ENCODE measurements around the gene PRSS16.
"Not testable (repeated sequence)": the region's sequence is repeated elsewhere in the genome, so short reads cannot be mapped to it uniquely, and the experiment has no call there.

PRSS16 gene, protein sequence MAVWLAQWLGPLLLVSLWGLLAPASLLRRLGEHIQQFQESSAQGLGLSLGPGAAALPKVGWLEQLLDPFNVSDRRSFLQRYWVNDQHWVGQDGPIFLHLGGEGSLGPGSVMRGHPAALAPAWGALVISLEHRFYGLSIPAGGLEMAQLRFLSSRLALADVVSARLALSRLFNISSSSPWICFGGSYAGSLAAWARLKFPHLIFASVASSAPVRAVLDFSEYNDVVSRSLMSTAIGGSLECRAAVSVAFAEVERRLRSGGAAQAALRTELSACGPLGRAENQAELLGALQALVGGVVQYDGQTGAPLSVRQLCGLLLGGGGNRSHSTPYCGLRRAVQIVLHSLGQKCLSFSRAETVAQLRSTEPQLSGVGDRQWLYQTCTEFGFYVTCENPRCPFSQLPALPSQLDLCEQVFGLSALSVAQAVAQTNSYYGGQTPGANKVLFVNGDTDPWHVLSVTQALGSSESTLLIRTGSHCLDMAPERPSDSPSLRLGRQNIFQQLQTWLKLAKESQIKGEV

DNA sequence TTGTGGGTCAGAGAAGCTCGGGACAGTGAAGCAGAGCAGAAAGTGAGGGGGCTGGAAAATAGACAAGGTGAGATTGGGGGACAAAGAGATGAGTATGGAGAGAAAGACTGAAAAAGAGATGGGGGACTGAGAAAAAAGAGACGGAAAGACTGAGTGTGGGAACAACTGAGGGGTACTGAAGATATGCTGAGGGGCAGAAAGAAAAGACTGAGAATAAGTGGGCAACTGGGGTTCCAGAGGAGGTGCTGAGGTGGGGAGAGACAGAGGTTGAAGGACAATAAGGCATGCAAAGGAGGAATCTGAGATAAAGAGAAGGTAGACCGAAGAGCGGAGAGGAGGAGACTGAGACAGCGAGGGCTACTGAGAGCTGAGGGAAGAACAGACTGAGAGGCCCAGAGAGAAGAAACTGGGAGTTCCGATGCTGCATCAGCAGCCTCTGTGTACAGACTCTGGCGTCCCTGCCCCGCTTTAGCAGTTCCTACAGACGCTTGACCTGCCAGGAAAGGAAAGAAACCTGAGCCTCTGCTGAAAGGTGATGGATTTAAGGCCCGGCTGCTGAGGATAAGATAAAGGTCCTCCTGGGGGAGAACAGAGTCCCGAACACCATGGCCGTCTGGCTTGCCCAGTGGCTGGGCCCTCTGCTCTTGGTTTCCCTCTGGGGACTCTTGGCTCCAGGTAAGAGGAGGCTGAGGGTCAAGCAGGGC, at the start of gene PRSS16:
Gene PRSS16, plus strand, starts transcription at position 569 of the 704 bp plus-strand sequence. Its CDS starts 37 bp downstream, at position 606.
- no peak within 1 kb of the TSS for H3K4me3 ChIP-seq (ENCODE audit: low read depth, low read length)
- TF ChIP-seq, protein P1, sequence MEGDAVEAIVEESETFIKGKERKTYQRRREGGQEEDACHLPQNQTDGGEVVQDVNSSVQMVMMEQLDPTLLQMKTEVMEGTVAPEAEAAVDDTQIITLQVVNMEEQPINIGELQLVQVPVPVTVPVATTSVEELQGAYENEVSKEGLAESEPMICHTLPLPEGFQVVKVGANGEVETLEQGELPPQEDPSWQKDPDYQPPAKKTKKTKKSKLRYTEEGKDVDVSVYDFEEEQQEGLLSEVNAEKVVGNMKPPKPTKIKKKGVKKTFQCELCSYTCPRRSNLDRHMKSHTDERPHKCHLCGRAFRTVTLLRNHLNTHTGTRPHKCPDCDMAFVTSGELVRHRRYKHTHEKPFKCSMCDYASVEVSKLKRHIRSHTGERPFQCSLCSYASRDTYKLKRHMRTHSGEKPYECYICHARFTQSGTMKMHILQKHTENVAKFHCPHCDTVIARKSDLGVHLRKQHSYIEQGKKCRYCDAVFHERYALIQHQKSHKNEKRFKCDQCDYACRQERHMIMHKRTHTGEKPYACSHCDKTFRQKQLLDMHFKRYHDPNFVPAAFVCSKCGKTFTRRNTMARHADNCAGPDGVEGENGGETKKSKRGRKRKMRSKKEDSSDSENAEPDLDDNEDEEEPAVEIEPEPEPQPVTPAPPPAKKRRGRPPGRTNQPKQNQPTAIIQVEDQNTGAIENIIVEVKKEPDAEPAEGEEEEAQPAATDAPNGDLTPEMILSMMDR (IDR thresholded peaks at IDR 0.05; ENCODE audit: low read depth, low read length): no peak

DNA sequence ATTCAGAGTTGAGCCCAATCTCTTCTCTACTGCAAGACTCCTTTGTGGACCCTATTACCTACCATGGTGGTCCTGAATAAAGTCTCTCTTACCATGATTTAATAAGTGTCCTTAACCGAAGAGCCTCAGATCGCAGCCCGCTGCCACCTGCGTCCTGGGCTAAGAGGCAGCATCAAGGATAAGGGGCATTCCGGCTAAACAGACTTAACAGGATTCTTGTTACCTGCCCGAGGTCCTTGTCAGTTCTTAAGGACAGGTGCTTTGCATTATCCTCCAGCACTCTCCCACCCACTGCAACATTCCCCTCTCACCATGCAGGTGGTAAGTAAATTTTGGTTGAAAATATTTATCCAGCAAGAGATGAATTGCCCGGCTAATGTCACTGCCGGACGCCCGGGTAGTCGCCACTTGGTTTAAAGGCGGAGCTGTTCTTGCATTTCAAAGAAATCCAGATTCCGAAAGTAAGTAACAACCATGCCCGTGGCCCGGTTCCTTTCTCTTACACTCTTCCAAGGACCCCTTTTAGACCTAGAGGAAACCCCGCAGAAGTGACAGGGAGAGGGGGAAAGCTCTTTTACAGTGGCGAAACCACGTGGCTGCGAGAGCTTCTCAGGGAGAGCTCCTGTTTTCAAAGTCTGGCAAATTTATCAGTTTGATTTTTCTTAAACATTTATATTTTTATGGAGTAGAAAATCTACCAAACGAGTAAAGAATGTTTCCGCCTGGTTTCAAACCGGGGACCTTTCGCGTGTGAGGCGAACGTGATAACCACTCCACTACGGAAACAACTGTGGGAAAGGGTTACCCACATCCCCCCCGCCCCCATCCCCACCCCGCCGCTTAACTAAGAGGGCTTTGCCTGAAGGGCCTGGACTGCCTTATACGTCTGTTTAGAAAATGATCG, 41.9 kb upstream of the PRSS16 start:
- TF ChIP-seq, protein P1 (IDR thresholded peaks at IDR 0.05; ENCODE audit: low read depth, low read length): no peak
- H3K4me3 ChIP-seq (ENCODE audit: low read depth, low read length): peak overlapping the region; percentile 33

DNA sequence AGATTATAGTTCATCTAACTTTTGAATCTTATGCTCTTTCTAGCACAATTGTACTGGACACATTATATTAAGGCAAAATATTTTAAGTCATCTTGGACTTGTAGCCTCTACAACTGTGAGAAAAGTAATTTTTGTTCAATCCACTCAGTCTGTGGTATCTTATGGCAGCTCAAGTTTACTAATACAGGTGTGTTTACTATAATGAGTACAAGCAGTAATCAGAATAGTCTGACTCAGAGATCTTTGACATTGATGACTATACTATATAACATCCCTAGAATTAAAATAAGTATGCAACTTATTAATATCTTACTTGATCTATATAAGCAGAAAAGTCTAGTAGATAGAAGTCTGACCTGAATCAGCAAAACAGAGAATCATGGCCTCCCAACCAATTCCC, 40.7 kb upstream of the PRSS16 start:
- H3K4me3 ChIP-seq (ENCODE audit: low read depth, low read length): no peak overlapping the region
- TF ChIP-seq, protein P1 (IDR thresholded peaks at IDR 0.05; ENCODE audit: low read depth, low read length): no peak

DNA sequence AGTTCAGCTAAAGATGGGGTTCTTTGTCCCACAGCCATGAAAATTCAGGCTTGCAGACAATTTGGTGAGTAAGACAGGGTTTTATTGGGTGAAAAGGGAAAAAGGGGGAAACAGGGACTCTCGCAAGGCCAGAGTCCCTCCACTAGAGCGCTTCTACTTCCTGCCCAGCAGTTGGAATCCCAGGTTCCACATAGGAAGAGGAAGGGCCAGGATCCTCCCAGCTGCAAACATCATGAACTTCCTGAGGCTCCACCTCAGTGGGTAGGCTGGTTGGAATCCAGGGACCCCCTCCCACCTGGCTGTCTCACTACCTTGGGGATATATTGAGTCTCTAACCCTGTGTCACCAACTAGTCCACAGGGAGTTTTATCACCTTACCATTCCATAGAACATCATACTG, 39.5 kb upstream of the PRSS16 start:
- TF ChIP-seq, protein P1 (IDR thresholded peaks at IDR 0.05; ENCODE audit: low read depth, low read length): no peak
- no peak overlapping the region for H3K4me3 ChIP-seq (ENCODE audit: low read depth, low read length)

DNA sequence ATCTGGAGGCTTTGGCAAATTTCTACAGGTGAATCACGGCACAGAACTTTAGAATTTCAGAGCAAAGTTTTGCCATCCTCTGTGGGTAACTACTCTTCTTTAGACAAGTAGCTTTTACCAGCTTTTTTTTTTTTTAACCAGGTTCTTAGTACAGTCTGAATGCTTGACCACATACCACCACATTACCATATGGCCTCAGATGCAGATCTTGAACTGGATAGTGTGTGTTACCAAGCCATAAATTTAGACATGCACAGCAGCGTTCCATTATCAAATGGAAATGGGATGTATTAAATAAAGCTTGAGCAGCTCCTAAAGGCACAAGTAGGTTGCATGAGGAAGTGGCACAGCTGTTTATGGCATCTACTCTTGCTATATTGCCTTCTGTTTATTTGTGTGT, 38.3 kb upstream of the PRSS16 start:
- H3K4me3 ChIP-seq (ENCODE audit: low read depth, low read length): no peak overlapping the region
- TF ChIP-seq, protein P1 (IDR thresholded peaks at IDR 0.05; ENCODE audit: low read depth, low read length): no peak

DNA sequence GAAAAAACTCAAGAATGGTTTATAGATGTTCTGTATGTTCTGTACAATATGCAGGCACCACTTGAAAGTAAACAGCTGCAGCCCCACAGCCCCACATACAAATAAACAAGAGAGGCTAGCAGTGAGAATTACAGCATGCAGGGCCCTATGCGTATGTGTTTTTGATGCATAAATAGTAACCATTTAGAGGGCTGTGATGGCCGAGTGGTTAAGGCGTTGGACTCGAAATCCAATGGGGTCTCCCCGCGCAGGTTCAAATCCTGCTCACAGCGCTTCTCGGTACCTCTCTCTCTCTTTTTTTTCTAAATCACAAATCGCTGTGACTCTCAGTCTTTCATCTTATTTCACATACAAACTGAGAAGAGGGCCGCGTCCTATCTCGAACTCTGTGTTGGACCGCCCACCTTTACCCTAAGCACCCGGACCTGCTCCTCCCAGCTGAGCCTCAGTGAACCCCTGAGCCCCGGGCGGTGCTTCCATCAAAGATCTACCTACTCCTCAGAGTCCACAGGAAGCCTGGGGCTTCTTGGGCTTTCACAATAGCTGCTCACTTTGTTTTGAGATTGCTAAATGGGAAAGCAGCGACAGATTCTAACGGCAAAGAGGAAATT, 37.7 kb upstream of the PRSS16 start:
- TF ChIP-seq, protein P1 (IDR thresholded peaks at IDR 0.05; ENCODE audit: low read depth, low read length): no peak

DNA sequence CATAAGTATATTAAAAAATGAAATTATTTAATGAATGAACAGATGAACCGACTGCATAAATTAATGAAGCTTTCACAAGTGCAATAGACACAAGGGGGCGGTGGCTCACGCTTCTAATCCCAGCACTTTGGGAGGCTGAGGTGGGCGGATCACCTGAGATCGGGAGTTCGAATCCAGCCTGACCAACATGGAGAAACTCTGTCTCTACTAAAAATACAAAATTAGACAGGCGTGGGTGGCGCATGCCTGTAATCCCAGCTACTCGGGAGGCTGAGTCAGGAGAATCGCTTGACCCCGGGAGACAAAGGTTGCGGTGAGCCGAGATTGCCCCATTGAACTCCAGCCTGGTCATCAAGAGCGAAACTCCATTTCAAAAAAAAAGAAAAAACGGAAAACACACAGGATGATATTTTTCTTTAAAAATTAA, 34.4 kb upstream of the PRSS16 start:
- H3K4me3 ChIP-seq (ENCODE audit: low read depth, low read length): not testable (repeated sequence)

More for the DNA sequence above, 37.7 kb upstream of the PRSS16 start:
- H3K4me3 ChIP-seq (ENCODE audit: low read depth, low read length): no peak overlapping the region
